Fibroblast of lung (primary cell): ENCODE data around the gene TACSTD2. TPM values are rescaled to one million over a fixed set of nuclear protein-coding genes. Genes with fewer than 3 reads are reported as not detected.

Experiments used
- DNase-seq, 2 donors: peaks; one replicate each; pipeline versions ENCODE4 v3.0.0 to v3.0.0-alpha.2; 2010; ENCODE audit warnings: low read depth in 2 of 2
- H2AFZ ChIP-seq: 2 replicates; pipeline ENCODE4 v1.5.1; 2012; ENCODE audit warnings: low read length, control low read depth, inconsistent platforms
- H3K27ac ChIP-seq: 2 replicates; pipeline ENCODE4 v1.5.1; 2011; ENCODE audit warnings: low read length, control low read depth; ENCODE audit not compliant: insufficient read depth
- H3K27me3 ChIP-seq: 2 replicates; pipeline ENCODE4 v1.5.1; 2011; ENCODE audit warnings: mild to moderate bottlenecking, low read length; ENCODE audit not compliant: control insufficient read depth, insufficient read depth
- H3K36me3 ChIP-seq: 2 replicates; pipeline ENCODE4 v1.5.1; 2011; ENCODE audit warnings: low read length; ENCODE audit not compliant: control insufficient read depth, insufficient read depth
- H3K4me1 ChIP-seq: 2 replicates; pipeline ENCODE4 v1.5.1; 2011; ENCODE audit warnings: low read length; ENCODE audit not compliant: control insufficient read depth, insufficient read depth; ENCODE audit errors: extremely low read depth
- H3K4me2 ChIP-seq: 2 replicates; pipeline ENCODE4 v1.5.1; 2011; ENCODE audit warnings: low read length, control low read depth; ENCODE audit not compliant: insufficient read depth; ENCODE audit errors: extremely low read depth
- H3K4me3 ChIP-seq, 4 experiments: fragments of 200-600 bp in 1 of 4; sonication (generic) in 1 of 4; replicated peaks in 1 of 4; 2 replicates each; pipeline ENCODE4 v1.5.1; 2011 to 2016; ENCODE audit warnings: low read length in 4 of 4, low read depth in 3 of 4, mild to moderate bottlenecking in 3 of 4, control low read depth in 2 of 4, inconsistent platforms in 1 of 4, mixed read lengths in 1 of 4; ENCODE audit not compliant: insufficient read depth in 1 of 4; ENCODE audit errors: control extremely low read depth in 1 of 4
- H3K79me2 ChIP-seq: 2 replicates; pipeline ENCODE4 v1.5.1; 2012; ENCODE audit warnings: mild to moderate bottlenecking, low read length, inconsistent platforms; ENCODE audit not compliant: control insufficient read depth, insufficient read depth
- H3K9ac ChIP-seq: 2 replicates; pipeline ENCODE4 v1.5.1; 2011; ENCODE audit warnings: mild to moderate bottlenecking, low read length, control low read depth; ENCODE audit not compliant: insufficient read depth
- H3K9me3 ChIP-seq: 2 replicates; pipeline ENCODE4 v1.5.1; 2012; ENCODE audit warnings: low read depth, low read length; ENCODE audit not compliant: control insufficient read depth, insufficient read depth
- H4K20me1 ChIP-seq: 2 replicates; pipeline ENCODE4 v1.5.1; 2011; ENCODE audit warnings: low read length; ENCODE audit not compliant: control insufficient read depth, insufficient read depth; ENCODE audit errors: extremely low read depth
- CTCF ChIP-seq, 2 donors: IDR thresholded peaks in 1 of 2; conservative IDR thresholded peaks in 1 of 2; 1 replicate in 1 of 2; 2 replicates in 1 of 2; pipeline ENCODE4 v1.5.1; 2011 to 2012; ENCODE audit warnings: low read length in 2 of 2, control low read depth in 1 of 2, inconsistent platforms in 1 of 2, low read depth in 1 of 2, mild to moderate bottlenecking in 1 of 2
- EZH2 ChIP-seq: IDR thresholded peaks from 2 replicates; pipeline ENCODE4 v1.5.1; 2012; ENCODE audit warnings: low read length, control low read depth, mild to moderate bottlenecking; ENCODE audit errors: missing control alignments
- polyA plus RNA-seq, 2 donors: library from polyadenylated mRNA; depleted of rRNA in 1 of 2; stranded (reverse) in 1 of 2; unstranded in 1 of 2; fragments of >200 nt; gene quantifications; 2 replicates each; pipeline ENCODE4 v1.2.1, GENCODE V29; 2011 to 2012; ENCODE audit warnings: missing spikeins in 1 of 2
- total RNA-seq: library from RNA; depleted of rRNA; stranded (reverse); fragments of >200 nt; gene quantifications from 2 replicates; pipeline ENCODE4 v1.2.1, GENCODE V29; 2014

Gene TACSTD2
- total and polyA plus RNA-seq, 2 donors (not counting 1 experiment from before 2014, with no cell fraction given), result 0.17 to 0.22 TPM

- no peak for DNase-seq
- Histone ChIP-seq H3K27me3 (peaks cover 5% of the 10 kb centered on the region), H3K4me3 (no peak overlapping the region), H4K20me1 (no peaks in the 10 kb centered on the region), H3K79me2 (no peaks in the 10 kb centered on the region), H3K27ac (no peak overlapping the region), H3K4me1 (peaks cover 8% of the 10 kb centered on the region), H3K36me3 (no peaks in the 10 kb centered on the region), H3K9me3 (no peaks in the 10 kb centered on the region), H2AFZ (no peak overlapping the region), H3K4me2 (no peak overlapping the region), H3K9ac (no peak overlapping the region)
- TF ChIP-seq EZH2, result no peak
- no peak for TF ChIP-seq CTCF (conservative IDR thresholded peaks at IDR 0.05 in 1 of 2, IDR thresholded peaks at IDR 0.05 in 1 of 2; ENCODE audit: low read depth in 1 of 2, low read length in 2 of 2)
Observed at GRCh38 chr1:58597076-58597475, 20.0 kb upstream of the TACSTD2 start.

GRCh38 chr1:58596631-58597052, 19.6 kb upstream of the TACSTD2 start:
- DNase-seq, result no peak
- Histone ChIP-seq H3K27me3 (peaks cover 2% of the 10 kb centered on the region), H4K20me1 (no peaks in the 10 kb centered on the region), H3K79me2 (no peaks in the 10 kb centered on the region), H2AFZ (no peak overlapping the region), H3K36me3 (no peaks in the 10 kb centered on the region), H3K27ac (no peak overlapping the region), H3K4me1 (peaks cover 9% of the 10 kb centered on the region), H3K4me3 (no peak overlapping the region), H3K9ac (no peak overlapping the region), H3K9me3 (no peaks in the 10 kb centered on the region), H3K4me2 (no peak overlapping the region)
- no peak for TF ChIP-seq CTCF (conservative IDR thresholded peaks at IDR 0.05 in 1 of 2, IDR thresholded peaks at IDR 0.05 in 1 of 2; ENCODE audit: low read depth in 1 of 2, low read length in 2 of 2)
- TF ChIP-seq EZH2, result no peak

- Histone ChIP-seq H4K20me1 (no peaks in the 10 kb centered on the region), H3K9me3 (no peaks in the 10 kb centered on the region), H3K9ac (no peak overlapping the region), H3K27me3 (peaks cover 2% of the 10 kb centered on the region), H2AFZ (no peak overlapping the region), H3K4me3 (no peak overlapping the region), H3K79me2 (no peaks in the 10 kb centered on the region), H3K36me3 (no peaks in the 10 kb centered on the region), H3K4me2 (no peak overlapping the region), H3K27ac (no peak overlapping the region), H3K4me1 (peaks cover 9% of the 10 kb centered on the region)
- TF ChIP-seq CTCF (conservative IDR thresholded peaks at IDR 0.05 in 1 of 2, IDR thresholded peaks at IDR 0.05 in 1 of 2; ENCODE audit: low read depth in 1 of 2, low read length in 2 of 2) (no peak), EZH2 (no peak)
- DNase-seq, result no peak
Observed at GRCh38 chr1:58594546-58594945, 17.5 kb upstream of the TACSTD2 start.
